HepG2 (cell line): Measurements from ENCODE around the gene MACROD2. TPM values are rescaled to one million over a fixed set of nuclear protein-coding genes. Genes with fewer than 3 reads are reported as not detected.

Experiments
- CREB3 ChIP-seq: sonication (generic); formaldehyde crosslinking; IDR thresholded peaks from 2 replicates; pipeline ENCODE4 v1.5.0; 2020; ENCODE audit warnings: missing genetic modification reagents
- GABPB1 ChIP-seq: IDR thresholded peaks from 2 replicates; pipeline ENCODE4 v1.6.1; 2016; ENCODE audit warnings: mild to moderate bottlenecking, missing genetic modification reagents, moderate library complexity, missing compliant biosample characterization
- GTF2F1 ChIP-seq: fragments of 150-350 bp; IDR thresholded peaks from 2 replicates; pipeline ENCODE4 v1.6.1; 2014; ENCODE audit warnings: low read length
- HNRNPK ChIP-seq: fragments of 200-400 bp; formaldehyde crosslinking; IDR thresholded peaks from 2 replicates; pipeline ENCODE4 v1.6.1; 2018; ENCODE audit warnings: low read length, low read depth, moderate library complexity, mild to moderate bottlenecking; ENCODE audit not compliant: poor library complexity, severe bottlenecking
- JARID2 ChIP-seq: sonication (generic); formaldehyde crosslinking; IDR thresholded peaks from 2 replicates; pipeline ENCODE4 v1.8.1; 2023; ENCODE audit warnings: missing genetic modification reagents, inconsistent platforms; ENCODE audit not compliant: insufficient replicate concordance
- KDM5B ChIP-seq: sonication (generic); formaldehyde crosslinking; IDR thresholded peaks from 2 replicates; pipeline ENCODE4 v1.4.0; 2020; ENCODE audit warnings: missing genetic modification reagents, mild to moderate bottlenecking, borderline replicate concordance
- NCOA2 ChIP-seq: sonication (generic); formaldehyde crosslinking; IDR thresholded peaks from 2 replicates; pipeline ENCODE4 v1.8.0; 2022; ENCODE audit warnings: inconsistent platforms
- NFE2L1 ChIP-seq: sonication (generic); formaldehyde crosslinking; IDR thresholded peaks from 2 replicates; pipeline ENCODE4 v1.4.0; 2020; ENCODE audit warnings: missing genetic modification reagents, mild to moderate bottlenecking, borderline replicate concordance
- NFKBIZ ChIP-seq: IDR thresholded peaks from 2 replicates; pipeline ENCODE4 v1.6.1; 2018; ENCODE audit warnings: missing genetic modification reagents, missing compliant biosample characterization
- PRPF4 ChIP-seq: fragments of 200-400 bp; formaldehyde crosslinking; IDR thresholded peaks from 2 replicates; pipeline ENCODE4 v1.6.1; 2016; ENCODE audit warnings: low read length, low read depth; ENCODE audit not compliant: poor library complexity, severe bottlenecking
- SOX6 ChIP-seq, 2 experiments: fragments of 450-650 bp in 1 of 2; sonication (generic) in 1 of 2; formaldehyde crosslinking in 1 of 2; IDR thresholded peaks; 2 replicates each; pipeline versions ENCODE4 v1.4.0 to v1.6.1; 2017 to 2020; ENCODE audit warnings: antibody characterized with exemption in 1 of 2, mild to moderate bottlenecking in 1 of 2, missing genetic modification reagents in 1 of 2
- ZBTB34 ChIP-seq: sonication (generic); formaldehyde crosslinking; IDR thresholded peaks from 2 replicates; pipeline ENCODE4 v1.8.0; 2022; ENCODE audit warnings: mild to moderate bottlenecking, missing genetic modification reagents
- ZNF20 ChIP-seq: sonication (generic); formaldehyde crosslinking; IDR thresholded peaks from 2 replicates; pipeline ENCODE4 v1.4.0; 2020; ENCODE audit warnings: mild to moderate bottlenecking, moderate library complexity, missing genetic modification reagents
- ZNF562 ChIP-seq: sonication (generic); formaldehyde crosslinking; IDR thresholded peaks from 2 replicates; pipeline ENCODE4 v1.8.0; 2022; ENCODE audit warnings: missing genetic modification reagents, borderline replicate concordance
- ZSCAN30 ChIP-seq: sonication (generic); formaldehyde crosslinking; IDR thresholded peaks from 2 replicates; pipeline ENCODE4 v1.5.0; 2020; ENCODE audit warnings: mild to moderate bottlenecking, missing genetic modification reagents
- polyA plus RNA-seq, 8 experiments: library from polyadenylated mRNA; depleted of rRNA in 3 of 8; stranded (reverse) in 7 of 8; unstranded in 1 of 8; fragments of >200 nt; fragmentation: Illumina TruSeq in 4 of 8; extraction: Trizol in 4 of 8; gene quantifications; 2 replicates each; pipeline versions ENCODE4 v1.2.1 to v1.2.3, GENCODE V29; 2011 to 2016; ENCODE audit warnings: low read depth in 4 of 8, missing spikeins in 1 of 8, mixed read lengths in 1 of 8; ENCODE audit not compliant: insufficient read depth in 1 of 8
- total RNA-seq, 5 experiments: library from RNA; depleted of rRNA; stranded (reverse); fragments of >200 nt; fragmentation: Illumina TruSeq; extraction: Trizol; gene quantifications; 2 replicates each; pipeline ENCODE4 v1.2.3, GENCODE V29; 2016; ENCODE audit warnings: low read depth in 1 of 5
- TF ChIP-seq, protein P1 (sequence below): sonication (generic); formaldehyde crosslinking; IDR thresholded peaks from 2 replicates; pipeline ENCODE4 v1.4.0; 2020; ENCODE audit warnings: missing genetic modification reagents, borderline replicate concordance
- TF ChIP-seq, protein P2 (sequence below): sonication (generic); formaldehyde crosslinking; IDR thresholded peaks from 2 replicates; pipeline ENCODE4 v1.4.0; 2020; ENCODE audit warnings: missing genetic modification reagents, borderline replicate concordance
- TF ChIP-seq, protein P3 (sequence below): sonication (generic); formaldehyde crosslinking; IDR thresholded peaks from 2 replicates; pipeline ENCODE4 v1.4.0; 2020; ENCODE audit warnings: missing genetic modification reagents

The MACROD2 gene
- total and polyA plus RNA-seq, 2 of the 13 experiments (the other 11 are each of a cell fraction or from before 2014, with no cell fraction given): 0.13 to 0.51 TPM

- TF ChIP-seq CREB3 (CRISPR knock-in tag) (0 out of 2 replicates have a peak, but pooled peaks have one; percentile 56), ZNF562 (no peak), GABPB1 (CRISPR knock-in tag) (peak; percentile 72), ZSCAN30 (CRISPR knock-in tag) (no peak; the same call in 1 of the 2 replicates), SOX6 (IDR thresholded peaks at IDR 0.05) (no peak), SOX6 (CRISPR knock-in tag; IDR thresholded peaks at IDR 0.05) (peak; percentile 99), ZNF20 (CRISPR knock-in tag) (no peak), NFKBIZ (CRISPR knock-in tag) (peak; percentile 98), ZBTB34 (CRISPR knock-in tag) (peak; percentile 97), PRPF4 (no peak), JARID2 (CRISPR knock-in tag) (no peak), HNRNPK (peak; percentile 62), KDM5B (no peak), NCOA2 (CRISPR knock-in tag) (peak; percentile 99), GTF2F1 (no peak), NFE2L1 (CRISPR knock-in tag) (no peak)
- TF ChIP-seq, protein P1, sequence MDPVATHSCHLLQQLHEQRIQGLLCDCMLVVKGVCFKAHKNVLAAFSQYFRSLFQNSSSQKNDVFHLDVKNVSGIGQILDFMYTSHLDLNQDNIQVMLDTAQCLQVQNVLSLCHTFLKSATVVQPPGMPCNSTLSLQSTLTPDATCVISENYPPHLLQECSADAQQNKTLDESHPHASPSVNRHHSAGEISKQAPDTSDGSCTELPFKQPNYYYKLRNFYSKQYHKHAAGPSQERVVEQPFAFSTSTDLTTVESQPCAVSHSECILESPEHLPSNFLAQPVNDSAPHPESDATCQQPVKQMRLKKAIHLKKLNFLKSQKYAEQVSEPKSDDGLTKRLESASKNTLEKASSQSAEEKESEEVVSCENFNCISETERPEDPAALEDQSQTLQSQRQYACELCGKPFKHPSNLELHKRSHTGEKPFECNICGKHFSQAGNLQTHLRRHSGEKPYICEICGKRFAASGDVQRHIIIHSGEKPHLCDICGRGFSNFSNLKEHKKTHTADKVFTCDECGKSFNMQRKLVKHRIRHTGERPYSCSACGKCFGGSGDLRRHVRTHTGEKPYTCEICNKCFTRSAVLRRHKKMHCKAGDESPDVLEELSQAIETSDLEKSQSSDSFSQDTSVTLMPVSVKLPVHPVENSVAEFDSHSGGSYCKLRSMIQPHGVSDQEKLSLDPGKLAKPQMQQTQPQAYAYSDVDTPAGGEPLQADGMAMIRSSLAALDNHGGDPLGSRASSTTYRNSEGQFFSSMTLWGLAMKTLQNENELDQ: no peak
- TF ChIP-seq, protein P2, sequence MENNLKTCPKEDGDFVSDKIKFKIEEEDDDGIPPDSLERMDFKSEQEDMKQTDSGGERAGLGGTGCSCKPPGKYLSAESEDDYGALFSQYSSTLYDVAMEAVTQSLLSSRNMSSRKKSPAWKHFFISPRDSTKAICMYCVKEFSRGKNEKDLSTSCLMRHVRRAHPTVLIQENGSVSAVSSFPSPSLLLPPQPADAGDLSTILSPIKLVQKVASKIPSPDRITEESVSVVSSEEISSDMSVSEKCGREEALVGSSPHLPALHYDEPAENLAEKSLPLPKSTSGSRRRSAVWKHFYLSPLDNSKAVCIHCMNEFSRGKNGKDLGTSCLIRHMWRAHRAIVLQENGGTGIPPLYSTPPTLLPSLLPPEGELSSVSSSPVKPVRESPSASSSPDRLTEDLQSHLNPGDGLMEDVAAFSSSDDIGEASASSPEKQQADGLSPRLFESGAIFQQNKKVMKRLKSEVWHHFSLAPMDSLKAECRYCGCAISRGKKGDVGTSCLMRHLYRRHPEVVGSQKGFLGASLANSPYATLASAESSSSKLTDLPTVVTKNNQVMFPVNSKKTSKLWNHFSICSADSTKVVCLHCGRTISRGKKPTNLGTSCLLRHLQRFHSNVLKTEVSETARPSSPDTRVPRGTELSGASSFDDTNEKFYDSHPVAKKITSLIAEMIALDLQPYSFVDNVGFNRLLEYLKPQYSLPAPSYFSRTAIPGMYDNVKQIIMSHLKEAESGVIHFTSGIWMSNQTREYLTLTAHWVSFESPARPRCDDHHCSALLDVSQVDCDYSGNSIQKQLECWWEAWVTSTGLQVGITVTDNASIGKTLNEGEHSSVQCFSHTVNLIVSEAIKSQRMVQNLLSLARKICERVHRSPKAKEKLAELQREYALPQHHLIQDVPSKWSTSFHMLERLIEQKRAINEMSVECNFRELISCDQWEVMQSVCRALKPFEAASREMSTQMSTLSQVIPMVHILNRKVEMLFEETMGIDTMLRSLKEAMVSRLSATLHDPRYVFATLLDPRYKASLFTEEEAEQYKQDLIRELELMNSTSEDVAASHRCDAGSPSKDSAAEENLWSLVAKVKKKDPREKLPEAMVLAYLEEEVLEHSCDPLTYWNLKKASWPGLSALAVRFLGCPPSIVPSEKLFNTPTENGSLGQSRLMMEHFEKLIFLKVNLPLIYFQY: peak; percentile 77
- TF ChIP-seq, protein P3, sequence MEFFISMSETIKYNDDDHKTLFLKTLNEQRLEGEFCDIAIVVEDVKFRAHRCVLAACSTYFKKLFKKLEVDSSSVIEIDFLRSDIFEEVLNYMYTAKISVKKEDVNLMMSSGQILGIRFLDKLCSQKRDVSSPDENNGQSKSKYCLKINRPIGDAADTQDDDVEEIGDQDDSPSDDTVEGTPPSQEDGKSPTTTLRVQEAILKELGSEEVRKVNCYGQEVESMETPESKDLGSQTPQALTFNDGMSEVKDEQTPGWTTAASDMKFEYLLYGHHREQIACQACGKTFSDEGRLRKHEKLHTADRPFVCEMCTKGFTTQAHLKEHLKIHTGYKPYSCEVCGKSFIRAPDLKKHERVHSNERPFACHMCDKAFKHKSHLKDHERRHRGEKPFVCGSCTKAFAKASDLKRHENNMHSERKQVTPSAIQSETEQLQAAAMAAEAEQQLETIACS (CRISPR knock-in tag): no peak
Measured at GRCh38 chr20:14984768-14985622, 989.7 kb downstream of the MACROD2 start (continued).
